SJSA1 (cell line): ENCODE data around the gene PNMT. TPM values are rescaled to one million over a fixed set of nuclear protein-coding genes. Genes with fewer than 3 reads are reported as not detected.

Experiments used
- DNase-seq, 2 experiments: peaks; one replicate each; pipeline ENCODE4 v3.0.0-alpha.2; 2015 to 2020; ENCODE audit warnings: low spot score in 2 of 2, low read depth in 1 of 2
- H3K27ac ChIP-seq: fragments of 250-450 bp; sonication (Bioruptor Pico); 2 replicates; pipeline ENCODE4 v1.5.1; 2020; ENCODE audit warnings: mild to moderate bottlenecking, moderate library complexity
- H3K27me3 ChIP-seq: fragments of 250-450 bp; sonication (Bioruptor Pico); replicated peaks from 2 replicates; pipeline ENCODE4 v1.5.1; 2020; ENCODE audit warnings: mild to moderate bottlenecking, moderate library complexity
- H3K36me3 ChIP-seq: fragments of 250-450 bp; sonication (Bioruptor Pico); 2 replicates; pipeline ENCODE4 v1.5.1; 2020; ENCODE audit warnings: mild to moderate bottlenecking
- H3K4me1 ChIP-seq: fragments of 250-450 bp; sonication (Bioruptor Pico); replicated peaks from 2 replicates; pipeline ENCODE4 v1.6.1; 2021; ENCODE audit warnings: mild to moderate bottlenecking
- H3K4me3 ChIP-seq: fragments of 250-450 bp; sonication (Bioruptor Pico); 2 replicates; pipeline ENCODE4 v1.5.1; 2020; ENCODE audit warnings: mild to moderate bottlenecking
- H3K9me3 ChIP-seq: fragments of 250-450 bp; sonication (Bioruptor Pico); replicated peaks from 2 replicates; pipeline ENCODE4 v1.5.1; 2020; ENCODE audit warnings: mild to moderate bottlenecking
- total RNA-seq: library from RNA; depleted of rRNA; stranded (reverse); fragments of >200 nt; shearing (Covaris generic); gene quantifications from 2 replicates; pipeline ENCODE4 v1.2.3, GENCODE V29; 2014; rRNA removed

PNMT gene
- total RNA-seq, result not detected in 2 replicates

- no peaks in the 10 kb centered on the region for H3K36me3 ChIP-seq
- no peak within 1 kb of the TSS for H3K27ac ChIP-seq
- H3K27me3 ChIP-seq, result peaks cover 44% of the 10 kb centered on the region
- peak; percentile 43 to 64 for DNase-seq
- H3K4me3 ChIP-seq, result peak within 1 kb of the TSS; percentile 29
- peaks cover 11% of the 10 kb centered on the region for H3K4me1 ChIP-seq
- 0 out of 2 replicates have a peak, but pooled peaks cover 2% of the 10 kb centered on the region for H3K9me3 ChIP-seq
These were observed at the start of gene PNMT for GRCh38 chr17:39667945-39668924. TSS of gene PNMT (plus strand) at chr17:39668453. CDS start at chr17:39668476, 23 bp downstream.

GRCh38 chr17:39618956-39619785, 49.1 kb upstream of the PNMT start:
- DNase-seq, result no peak
- peaks cover 32% of the 10 kb centered on the region for H3K27me3 ChIP-seq
- no peak overlapping the region for H3K4me3 ChIP-seq
- H3K9me3 ChIP-seq, result no peaks in the 10 kb centered on the region
- H3K4me1 ChIP-seq, result peaks cover 19% of the 10 kb centered on the region
- no peaks in the 10 kb centered on the region for H3K36me3 ChIP-seq
- no peak overlapping the region for H3K27ac ChIP-seq

GRCh38 chr17:39619786-39620101, 48.5 kb upstream of the PNMT start:
- no peak for DNase-seq
- Histone ChIP-seq H3K9me3 (no peaks in the 10 kb centered on the region), H3K36me3 (no peaks in the 10 kb centered on the region), H3K27me3 (peaks cover 32% of the 10 kb centered on the region), H3K4me1 (peaks cover 19% of the 10 kb centered on the region), H3K4me3 (no peak overlapping the region), H3K27ac (no peak overlapping the region)

- no peaks in the 10 kb centered on the region for H3K9me3 ChIP-seq
- H3K4me1 ChIP-seq, result peaks cover 19% of the 10 kb centered on the region
- H3K36me3 ChIP-seq, result no peaks in the 10 kb centered on the region
- DNase-seq, result peak; percentile 78 to 86
- H3K27ac ChIP-seq, result no peak overlapping the region
- H3K4me3 ChIP-seq, result no peak overlapping the region
- peaks cover 35% of the 10 kb centered on the region for H3K27me3 ChIP-seq
These were observed 46.5 kb upstream of the PNMT start for GRCh38 chr17:39621523-39622379.

GRCh38 chr17:39622380-39623006, 45.8 kb upstream of the PNMT start:
- no peak for DNase-seq
- H3K4me1 ChIP-seq, result peaks cover 15% of the 10 kb centered on the region
- no peak overlapping the region for H3K4me3 ChIP-seq
- no peaks in the 10 kb centered on the region for H3K9me3 ChIP-seq
- H3K36me3 ChIP-seq, result no peaks in the 10 kb centered on the region
- H3K27me3 ChIP-seq, result peaks cover 35% of the 10 kb centered on the region
- no peak overlapping the region for H3K27ac ChIP-seq

- DNase-seq, result peak; percentile 50 to 78
- Histone ChIP-seq H3K27ac (no peak overlapping the region), H3K4me3 (no peak overlapping the region), H3K9me3 (no peaks in the 10 kb centered on the region), H3K27me3 (peaks cover 37% of the 10 kb centered on the region), H3K36me3 (no peaks in the 10 kb centered on the region), H3K4me1 (peaks cover 11% of the 10 kb centered on the region)
These were observed 44.8 kb upstream of the PNMT start for GRCh38 chr17:39623356-39623950.

- peaks cover 34% of the 10 kb centered on the region for H3K27me3 ChIP-seq
These were observed 43.9 kb upstream of the PNMT start for GRCh38 chr17:39624313-39624712.

GRCh38 chr17:39625198-39625785, 43.0 kb upstream of the PNMT start:
- DNase-seq, result no peak
- H3K4me3 ChIP-seq, result no peak overlapping the region
- H3K36me3 ChIP-seq, result no peaks in the 10 kb centered on the region
- peaks cover 38% of the 10 kb centered on the region for H3K27me3 ChIP-seq
- H3K9me3 ChIP-seq, result no peaks in the 10 kb centered on the region
- H3K4me1 ChIP-seq, result peaks cover 8% of the 10 kb centered on the region
- no peak overlapping the region for H3K27ac ChIP-seq

More at GRCh38 chr17:39624313-39624712, 43.9 kb upstream of the PNMT start:
- Histone ChIP-seq H3K4me1 (peaks cover 8% of the 10 kb centered on the region), H3K36me3 (no peaks in the 10 kb centered on the region), H3K4me3 (no peak overlapping the region), H3K27ac (no peak overlapping the region), H3K9me3 (no peaks in the 10 kb centered on the region)
- DNase-seq, result no peak

GRCh38 chr17:39626171-39627046, 41.8 kb upstream of the PNMT start, which contains the start of gene PPP1R1B:
TSS of gene PPP1R1B (plus strand) at chr17:39626952. CDS start at chr17:39627393, 441 bp downstream.
- H3K27me3 ChIP-seq, result peaks cover 42% of the 10 kb centered on the region
- no peak for DNase-seq

GRCh38 chr17:39627047-39627711, 41.1 kb upstream of the PNMT start:
- peaks cover 7% of the 10 kb centered on the region for H3K4me1 ChIP-seq
- peaks cover 47% of the 10 kb centered on the region for H3K27me3 ChIP-seq
- no peak overlapping the region for H3K4me3 ChIP-seq
- H3K27ac ChIP-seq, result no peak overlapping the region
- H3K36me3 ChIP-seq, result no peaks in the 10 kb centered on the region
- H3K9me3 ChIP-seq, result no peaks in the 10 kb centered on the region
- DNase-seq, result no peak

More at GRCh38 chr17:39626171-39627046, 41.8 kb upstream of the PNMT start, which contains the start of gene PPP1R1B:
- Histone ChIP-seq H3K36me3 (no peaks in the 10 kb centered on the region), H3K9me3 (no peaks in the 10 kb centered on the region), H3K27ac (no peak within 1 kb of the TSS), H3K4me3 (no peak within 1 kb of the TSS), H3K4me1 (peaks cover 8% of the 10 kb centered on the region)
